HEK293 (cell line): ENCODE data around the gene ABHD15.

Source experiments
- CTCF ChIA-PET: fragments of 350-600 bp; formaldehyde crosslinking; extraction: SDS; loops from one replicate; lab custom pipeline; 2021; ENCODE audit warnings: antibody characterized with exemption; lab: Yijun Ruan, JAX
- POLR2A ChIA-PET: fragments of 300-600 bp; formaldehyde crosslinking; extraction: SDS; loops from one replicate; lab custom pipeline; 2020; ENCODE audit warnings: antibody characterized with exemption, inconsistent platforms; lab: Yijun Ruan, JAX
- H3K27ac ChIP-seq: fragments of 200-500 bp; sonication (Bioruptor generic); 2 replicates; pipeline ENCODE4 v1.5.1; 2014; ENCODE audit warnings: low read depth, low read length, control low read depth, inconsistent platforms; ENCODE audit errors: extremely low read depth
- H3K36me3 ChIP-seq, 2 experiments: fragments of 200-500 bp in 1 of 2; sonication (Bioruptor generic) in 1 of 2; 1 replicate in 1 of 2; 2 replicates in 1 of 2; pipeline ENCODE4 v1.5.1; 2014 to 2017; ENCODE audit warnings: inconsistent platforms in 2 of 2, low read length in 2 of 2; ENCODE audit not compliant: control insufficient read depth in 2 of 2, insufficient read depth in 1 of 2
- H3K4me1 ChIP-seq: fragments of 200-500 bp; sonication (Bioruptor generic); 2 replicates; pipeline ENCODE4 v1.5.1; 2014; ENCODE audit warnings: mild to moderate bottlenecking, low read length, inconsistent platforms; ENCODE audit not compliant: control insufficient read depth, insufficient read depth
- H3K4me3 ChIP-seq: 2 replicates; pipeline ENCODE4 v1.5.1; 2011; ENCODE audit warnings: low read depth, mild to moderate bottlenecking, control low read depth, low read length, moderate library complexity
- H3K9me3 ChIP-seq: fragments of 200-500 bp; sonication (Bioruptor generic); 2 replicates; pipeline ENCODE4 v1.5.1; 2014; ENCODE audit warnings: low read depth, low read length, inconsistent platforms; ENCODE audit not compliant: control insufficient read depth, insufficient read depth
- BCL11B ChIP-seq: fragments of 450-650 bp; formaldehyde crosslinking; IDR thresholded peaks from 2 replicates; pipeline ENCODE4 v1.5.1; 2016; ENCODE audit warnings: low read depth, missing biosample characterization, missing genetic modification characterization
- GLIS2 ChIP-seq: fragments of 450-650 bp; formaldehyde crosslinking; IDR thresholded peaks from 2 replicates; pipeline ENCODE4 v1.5.1; 2016; ENCODE audit warnings: missing biosample characterization, missing genetic modification characterization
- SCRT1 ChIP-seq: fragments of 450-650 bp; formaldehyde crosslinking; IDR thresholded peaks from 2 replicates; pipeline ENCODE4 v1.5.1; 2016; ENCODE audit warnings: missing biosample characterization, missing genetic modification characterization, borderline replicate concordance
- ZFP69B ChIP-seq: fragments of 450-650 bp; formaldehyde crosslinking; IDR thresholded peaks from 2 replicates; pipeline ENCODE4 v1.5.1; 2016; ENCODE audit warnings: missing biosample characterization, missing genetic modification characterization
- ZNF146 ChIP-seq: fragments of 450-650 bp; formaldehyde crosslinking; IDR thresholded peaks from 2 replicates; pipeline ENCODE4 v1.5.1; 2016; ENCODE audit warnings: missing biosample characterization, missing genetic modification characterization
- ZNF24 ChIP-seq: fragments of 450-650 bp; formaldehyde crosslinking; IDR thresholded peaks from 2 replicates; pipeline ENCODE4 v1.5.1; 2016; ENCODE audit warnings: missing biosample characterization, missing genetic modification characterization
- ZNF426 ChIP-seq: fragments of 450-650 bp; formaldehyde crosslinking; IDR thresholded peaks from 2 replicates; pipeline ENCODE4 v1.5.1; 2017; ENCODE audit warnings: missing biosample characterization, missing genetic modification characterization, mild to moderate bottlenecking, inconsistent platforms, moderate library complexity
- ZNF514 ChIP-seq: fragments of 450-650 bp; formaldehyde crosslinking; IDR thresholded peaks from 2 replicates; pipeline ENCODE4 v1.5.1; 2016; ENCODE audit warnings: missing biosample characterization, missing genetic modification characterization
- ZNF600 ChIP-seq: fragments of 450-650 bp; formaldehyde crosslinking; IDR thresholded peaks from 2 replicates; pipeline ENCODE4 v1.5.1; 2016; ENCODE audit warnings: missing biosample characterization, missing genetic modification characterization
- TF ChIP-seq, protein P1 (sequence below): fragments of 450-650 bp; formaldehyde crosslinking; IDR thresholded peaks from 2 replicates; pipeline ENCODE4 v1.5.1; 2016; ENCODE audit warnings: missing biosample characterization, missing genetic modification characterization
- TF ChIP-seq, protein P2 (sequence below): fragments of 450-650 bp; formaldehyde crosslinking; IDR thresholded peaks from 2 replicates; pipeline ENCODE4 v1.5.1; 2016; ENCODE audit warnings: missing biosample characterization, missing genetic modification characterization
- TF ChIP-seq, protein P3 (sequence below): fragments of 450-650 bp; formaldehyde crosslinking; IDR thresholded peaks from 2 replicates; pipeline ENCODE4 v1.5.1; 2017; ENCODE audit warnings: missing biosample characterization, missing genetic modification characterization
- TF ChIP-seq, protein P4 (sequence below): fragments of 450-650 bp; formaldehyde crosslinking; IDR thresholded peaks from 2 replicates; pipeline ENCODE4 v1.5.1; 2016; ENCODE audit warnings: missing biosample characterization, missing genetic modification characterization

Gene ABHD15

GRCh38 chr17:29573558-29573869 lies 6.7 kb upstream of the ABHD15 start:
- no peaks in the 10 kb centered on the region for H3K9me3 ChIP-seq
- TF ChIP-seq ZFP69B (tag by site-specific recombination) (peak; percentile 69; the same call in 1 of the 2 replicates), BCL11B (tag by site-specific recombination) (no peak)
- TF ChIP-seq, protein P1, sequence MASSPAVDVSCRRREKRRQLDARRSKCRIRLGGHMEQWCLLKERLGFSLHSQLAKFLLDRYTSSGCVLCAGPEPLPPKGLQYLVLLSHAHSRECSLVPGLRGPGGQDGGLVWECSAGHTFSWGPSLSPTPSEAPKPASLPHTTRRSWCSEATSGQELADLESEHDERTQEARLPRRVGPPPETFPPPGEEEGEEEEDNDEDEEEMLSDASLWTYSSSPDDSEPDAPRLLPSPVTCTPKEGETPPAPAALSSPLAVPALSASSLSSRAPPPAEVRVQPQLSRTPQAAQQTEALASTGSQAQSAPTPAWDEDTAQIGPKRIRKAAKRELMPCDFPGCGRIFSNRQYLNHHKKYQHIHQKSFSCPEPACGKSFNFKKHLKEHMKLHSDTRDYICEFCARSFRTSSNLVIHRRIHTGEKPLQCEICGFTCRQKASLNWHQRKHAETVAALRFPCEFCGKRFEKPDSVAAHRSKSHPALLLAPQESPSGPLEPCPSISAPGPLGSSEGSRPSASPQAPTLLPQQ: peak; percentile 74
- TF ChIP-seq, protein P2, sequence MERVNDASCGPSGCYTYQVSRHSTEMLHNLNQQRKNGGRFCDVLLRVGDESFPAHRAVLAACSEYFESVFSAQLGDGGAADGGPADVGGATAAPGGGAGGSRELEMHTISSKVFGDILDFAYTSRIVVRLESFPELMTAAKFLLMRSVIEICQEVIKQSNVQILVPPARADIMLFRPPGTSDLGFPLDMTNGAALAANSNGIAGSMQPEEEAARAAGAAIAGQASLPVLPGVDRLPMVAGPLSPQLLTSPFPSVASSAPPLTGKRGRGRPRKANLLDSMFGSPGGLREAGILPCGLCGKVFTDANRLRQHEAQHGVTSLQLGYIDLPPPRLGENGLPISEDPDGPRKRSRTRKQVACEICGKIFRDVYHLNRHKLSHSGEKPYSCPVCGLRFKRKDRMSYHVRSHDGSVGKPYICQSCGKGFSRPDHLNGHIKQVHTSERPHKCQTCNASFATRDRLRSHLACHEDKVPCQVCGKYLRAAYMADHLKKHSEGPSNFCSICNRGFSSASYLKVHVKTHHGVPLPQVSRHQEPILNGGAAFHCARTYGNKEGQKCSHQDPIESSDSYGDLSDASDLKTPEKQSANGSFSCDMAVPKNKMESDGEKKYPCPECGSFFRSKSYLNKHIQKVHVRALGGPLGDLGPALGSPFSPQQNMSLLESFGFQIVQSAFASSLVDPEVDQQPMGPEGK: no peak
- no peak overlapping the region for H3K4me3 ChIP-seq
- H3K4me1 ChIP-seq: peaks cover 6% of the 10 kb centered on the region
- H3K27ac ChIP-seq: no peak overlapping the region
- ChIA-PET POLR2A (interaction anchor here (0.6 to 2.7 kb wide), 3 partner anchors 15 to 203 kb away, joined by 3 to 11 read pairs (median 3); partner anchors contain the start of gene ANKRD13B), CTCF (interaction anchor here (0.5 to 4.9 kb wide), 4 partner anchors 9 to 66 kb away, joined by 3 to 31 read pairs (median 4); partner anchors contain the start of gene ANKRD13B)
- peaks cover 3 to 77% of the 10 kb centered on the region in 2 experiments for H3K36me3 ChIP-seq

DNA sequence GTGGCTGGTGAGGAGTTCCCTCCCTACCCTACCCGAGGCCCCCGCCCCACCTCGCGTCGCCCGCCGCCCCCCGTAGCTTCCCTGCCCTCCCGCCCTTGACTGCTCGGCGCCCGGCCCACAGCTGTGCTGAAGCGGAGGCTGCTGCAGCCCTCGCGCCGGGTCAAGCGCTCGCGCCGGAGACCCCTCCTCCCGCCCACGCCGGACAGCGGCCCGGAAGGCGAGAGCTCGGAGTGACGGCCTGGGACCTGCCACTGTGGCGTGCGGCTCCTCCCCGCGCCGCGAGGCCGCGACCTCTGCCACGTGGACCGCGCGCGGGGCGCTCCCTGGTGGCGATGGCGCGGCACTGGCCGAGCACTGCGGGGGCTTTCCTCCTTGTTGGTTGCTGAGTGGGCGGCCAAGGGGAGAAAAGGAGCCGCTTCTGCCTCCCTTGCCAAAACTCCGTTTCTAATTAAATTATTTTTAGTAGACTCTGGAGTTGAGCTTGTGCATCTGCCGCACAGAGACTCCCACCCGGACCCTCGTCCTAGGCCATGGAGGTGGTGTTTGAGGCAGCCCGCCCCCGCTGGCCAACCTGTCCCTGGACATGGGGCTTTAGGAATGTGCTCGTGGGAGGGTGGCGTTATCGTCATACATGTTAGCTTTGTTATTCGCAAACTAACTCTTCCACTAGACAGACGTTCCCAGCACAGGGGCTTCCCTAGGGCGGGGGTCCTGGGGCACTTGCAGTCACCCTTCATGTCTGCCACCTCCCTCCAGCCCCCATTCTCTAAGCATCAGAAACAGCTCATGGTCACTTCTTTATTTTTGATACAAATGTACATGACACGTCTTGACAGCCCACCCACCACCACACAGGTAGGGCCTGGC lies 6.1 kb upstream of the ABHD15 start:
- H3K9me3 ChIP-seq: no peaks in the 10 kb centered on the region
- CTCF ChIA-PET: interaction anchor here (0.5 to 4.9 kb wide), 4 partner anchors 10 to 66 kb away, joined by 3 to 31 read pairs (median 4); partner anchors contain the start of gene ANKRD13B
- H3K4me3 ChIP-seq: no peak overlapping the region
- peaks cover 6% of the 10 kb centered on the region for H3K4me1 ChIP-seq
- peaks cover 3 to 71% of the 10 kb centered on the region in 2 experiments; a peak in 2 of 3 replicates for H3K36me3 ChIP-seq
- H3K27ac ChIP-seq: no peak overlapping the region
- TF ChIP-seq SCRT1 (no peak), GLIS2 (tag by site-specific recombination) (no peak), ZNF24 (tag by site-specific recombination) (no peak), ZNF426 (tag by site-specific recombination) (no peak)
- TF ChIP-seq, protein P3, sequence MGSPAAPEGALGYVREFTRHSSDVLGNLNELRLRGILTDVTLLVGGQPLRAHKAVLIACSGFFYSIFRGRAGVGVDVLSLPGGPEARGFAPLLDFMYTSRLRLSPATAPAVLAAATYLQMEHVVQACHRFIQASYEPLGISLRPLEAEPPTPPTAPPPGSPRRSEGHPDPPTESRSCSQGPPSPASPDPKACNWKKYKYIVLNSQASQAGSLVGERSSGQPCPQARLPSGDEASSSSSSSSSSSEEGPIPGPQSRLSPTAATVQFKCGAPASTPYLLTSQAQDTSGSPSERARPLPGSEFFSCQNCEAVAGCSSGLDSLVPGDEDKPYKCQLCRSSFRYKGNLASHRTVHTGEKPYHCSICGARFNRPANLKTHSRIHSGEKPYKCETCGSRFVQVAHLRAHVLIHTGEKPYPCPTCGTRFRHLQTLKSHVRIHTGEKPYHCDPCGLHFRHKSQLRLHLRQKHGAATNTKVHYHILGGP (tag by site-specific recombination): no peak
- POLR2A ChIA-PET: interaction anchor here (0.6 kb wide), 1 partner anchor 15 kb away, joined by 3 read pairs; no protein-coding TSS in a partner anchor

GRCh38 chr17:29571883-29572681 lies 5.2 kb upstream of the ABHD15 start:
- Histone ChIP-seq H3K27ac (no peak overlapping the region), H3K4me3 (no peak overlapping the region), H3K9me3 (no peaks in the 10 kb centered on the region), H3K4me1 (peaks cover 6% of the 10 kb centered on the region), H3K36me3 (peaks cover 3 to 63% of the 10 kb centered on the region in 2 experiments; a peak in 2 of 3 replicates)
- ChIA-PET POLR2A (no interaction called here), CTCF (interaction anchor here (0.6 to 4.9 kb wide), 5 partner anchors 16 to 202 kb away, joined by 3 to 31 read pairs (median 4); partner anchors contain the start of gene ANKRD13B)
- no peak for TF ChIP-seq ZNF514
- TF ChIP-seq, protein P4, sequence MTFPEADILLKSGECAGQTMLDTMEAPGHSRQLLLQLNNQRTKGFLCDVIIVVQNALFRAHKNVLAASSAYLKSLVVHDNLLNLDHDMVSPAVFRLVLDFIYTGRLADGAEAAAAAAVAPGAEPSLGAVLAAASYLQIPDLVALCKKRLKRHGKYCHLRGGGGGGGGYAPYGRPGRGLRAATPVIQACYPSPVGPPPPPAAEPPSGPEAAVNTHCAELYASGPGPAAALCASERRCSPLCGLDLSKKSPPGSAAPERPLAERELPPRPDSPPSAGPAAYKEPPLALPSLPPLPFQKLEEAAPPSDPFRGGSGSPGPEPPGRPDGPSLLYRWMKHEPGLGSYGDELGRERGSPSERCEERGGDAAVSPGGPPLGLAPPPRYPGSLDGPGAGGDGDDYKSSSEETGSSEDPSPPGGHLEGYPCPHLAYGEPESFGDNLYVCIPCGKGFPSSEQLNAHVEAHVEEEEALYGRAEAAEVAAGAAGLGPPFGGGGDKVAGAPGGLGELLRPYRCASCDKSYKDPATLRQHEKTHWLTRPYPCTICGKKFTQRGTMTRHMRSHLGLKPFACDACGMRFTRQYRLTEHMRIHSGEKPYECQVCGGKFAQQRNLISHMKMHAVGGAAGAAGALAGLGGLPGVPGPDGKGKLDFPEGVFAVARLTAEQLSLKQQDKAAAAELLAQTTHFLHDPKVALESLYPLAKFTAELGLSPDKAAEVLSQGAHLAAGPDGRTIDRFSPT: 0 out of 2 replicates have a peak, but pooled peaks have one; percentile 16
- TF ChIP-seq ZNF600 (tag by site-specific recombination): peak; percentile 41; the same call in 1 of the 2 replicates
- no peak for TF ChIP-seq ZNF146 (tag by site-specific recombination)
